ENCODE results near the gene ETV7.

GRCh38 chr6:36358226-36358915 lies 29.1 kb downstream of the ETV7 start:
- TF ChIP-seq LEF1 (IDR thresholded peaks at IDR 0.05; ENCODE audit: borderline replicate concordance) (no peak), SUZ12 (IDR thresholded peaks at IDR 0.05) (no peak), ELF4 (IDR thresholded peaks at IDR 0.05) (no peak), NFRKB (IDR thresholded peaks at IDR 0.05) (no peak)

All from HEK293T (cell line).